Neural progenitor cell (in vitro differentiated cells): Measurements from ENCODE around the gene FAM167B. TPM values are rescaled to one million over a fixed set of nuclear protein-coding genes. Genes with fewer than 3 reads are reported as not detected.

Source experiments
- DNase-seq: peaks from one replicate; pipeline ENCODE4 v3.0.0-alpha.2; 2016; ENCODE audit warnings: low spot score
- H2AFZ ChIP-seq: fragments of 200-600 bp; sonication (generic); replicated peaks from 2 replicates; pipeline ENCODE4 v1.6.1; 2016; ENCODE audit warnings: antibody characterized with exemption
- H3F3A ChIP-seq: fragments of 200-600 bp; sonication (generic); 2 replicates; pipeline ENCODE4 v1.6.1; 2016; ENCODE audit warnings: antibody characterized with exemption, low read depth
- H3K27ac ChIP-seq: fragments of 200-600 bp; sonication (generic); 2 replicates; pipeline ENCODE4 v1.5.1; 2016; ENCODE audit warnings: mild to moderate bottlenecking
- H3K27me3 ChIP-seq: fragments of 200-600 bp; sonication (generic); 2 replicates; pipeline ENCODE4 v1.6.1; 2016; ENCODE audit warnings: mild to moderate bottlenecking, moderate library complexity
- H3K36me3 ChIP-seq: fragments of 200-600 bp; sonication (generic); 2 replicates; pipeline ENCODE4 v1.5.1; 2016
- H3K4me1 ChIP-seq: fragments of 200-600 bp; sonication (generic); 2 replicates; pipeline ENCODE4 v1.6.1; 2016; ENCODE audit warnings: mixed run types
- H3K4me2 ChIP-seq: fragments of 200-600 bp; sonication (generic); 2 replicates; pipeline ENCODE4 v1.6.1; 2016
- H3K4me3 ChIP-seq: fragments of 200-600 bp; sonication (generic); 2 replicates; pipeline ENCODE4 v1.5.1; 2016
- H3K79me2 ChIP-seq: fragments of 200-600 bp; sonication (generic); 2 replicates; pipeline ENCODE4 v1.6.1; 2016; ENCODE audit warnings: low read depth
- H3K9ac ChIP-seq: fragments of 200-600 bp; sonication (generic); 2 replicates; pipeline ENCODE4 v1.6.1; 2016
- H3K9me3 ChIP-seq: fragments of 200-600 bp; sonication (generic); 2 replicates; pipeline ENCODE4 v1.5.1; 2016; ENCODE audit warnings: low read depth
- H4K20me1 ChIP-seq: fragments of 200-600 bp; sonication (generic); 2 replicates; pipeline ENCODE4 v1.6.1; 2016; ENCODE audit warnings: low read depth
- H3K27ac Mint-ChIP-seq: 3 replicates; pipeline ENCODE4 v1.8.0; 2021; ENCODE audit warnings: mixed read lengths
- H3K27me3 Mint-ChIP-seq: 2 replicates; pipeline ENCODE4 v1.8.0; 2022; ENCODE audit warnings: low read depth, mild to moderate bottlenecking, inconsistent platforms, moderate library complexity, mixed read lengths; ENCODE audit not compliant: insufficient read depth
- H3K36me3 Mint-ChIP-seq: 3 replicates; pipeline ENCODE4 v1.8.0; 2021; ENCODE audit warnings: mixed read lengths
- H3K4me1 Mint-ChIP-seq: 3 replicates; pipeline ENCODE4 v1.8.0; 2021; ENCODE audit warnings: mixed read lengths
- H3K4me3 Mint-ChIP-seq: 3 replicates; pipeline ENCODE4 v1.8.0; 2021; ENCODE audit warnings: mild to moderate bottlenecking, moderate library complexity, mixed read lengths
- H3K9me3 Mint-ChIP-seq: 3 replicates; pipeline ENCODE4 v1.8.0; 2020; ENCODE audit warnings: mixed read lengths
- CTCF ChIP-seq: fragments of 200-600 bp; sonication (generic); IDR thresholded peaks from 2 replicates; pipeline ENCODE4 v1.5.1; 2017; ENCODE audit warnings: antibody characterized with exemption, mild to moderate bottlenecking
- EZH2 ChIP-seq: fragments of 200-600 bp; sonication (generic); IDR thresholded peaks from 2 replicates; pipeline ENCODE4 v1.6.1; 2017; ENCODE audit warnings: antibody characterized with exemption, mild to moderate bottlenecking, moderate library complexity
- EZH2phosphoT487 ChIP-seq: fragments of 200-600 bp; sonication (generic); IDR thresholded peaks from 2 replicates; pipeline ENCODE4 v1.6.1; 2017; ENCODE audit warnings: antibody characterized with exemption
- total RNA-seq: library from RNA; depleted of rRNA; stranded (reverse); fragments of >200 nt; gene quantifications from 2 replicates; pipeline ENCODE4 v1.2.3, GENCODE V29; 2015; ENCODE audit warnings: low replicate concordance

The FAM167B gene
- 0.17 and 5.3 TPM in 2 replicates for total RNA-seq

GRCh38 chr1:32246888-32247273, at the start of gene FAM167B:
Gene FAM167B (plus strand): TSS chr1:32247222. CDS start chr1:32247422, 200 bp downstream.
- Histone ChIP-seq H4K20me1 (no peaks in the 10 kb centered on the region), H3K4me3 (no peak within 1 kb of the TSS), H3K36me3 (no peaks in the 10 kb centered on the region), H3K27ac (no peak within 1 kb of the TSS), H3F3A (peaks cover 35% of the 10 kb centered on the region), H3K4me1 (peaks cover 24% of the 10 kb centered on the region), H3K4me2 (no peak within 1 kb of the TSS), H3K27me3 (no peaks in the 10 kb centered on the region), H2AFZ (no peak within 1 kb of the TSS), H3K79me2 (peaks cover 7% of the 10 kb centered on the region), H3K9ac (no peak within 1 kb of the TSS), H3K9me3 (no peaks in the 10 kb centered on the region)
- H3K36me3 Mint-ChIP-seq = no peaks in the 10 kb centered on the region
- peaks cover 31% of the 10 kb centered on the region for H3K4me1 Mint-ChIP-seq
- peak within 1 kb of the TSS; percentile 15 for H3K4me3 Mint-ChIP-seq
- no peak for DNase-seq
- H3K9me3 Mint-ChIP-seq = no peaks in the 10 kb centered on the region
- TF ChIP-seq CTCF = no peak
- TF ChIP-seq EZH2phosphoT487 = no peak
- no peak for TF ChIP-seq EZH2
- H3K27ac Mint-ChIP-seq = no peak within 1 kb of the TSS
- H3K27me3 Mint-ChIP-seq = peaks cover 7% of the 10 kb centered on the region

- Histone ChIP-seq H3F3A (peaks cover 52% of the 10 kb centered on the region), H3K79me2 (no peaks in the 10 kb centered on the region), H3K9ac (no peak overlapping the region), H3K4me1 (peaks cover 25% of the 10 kb centered on the region), H3K4me3 (no peak overlapping the region), H2AFZ (no peak overlapping the region), H3K36me3 (no peaks in the 10 kb centered on the region), H3K27ac (peak overlapping the region; percentile 45), H3K4me2 (no peak overlapping the region), H3K9me3 (no peaks in the 10 kb centered on the region), H3K27me3 (no peaks in the 10 kb centered on the region), H4K20me1 (peaks cover 9% of the 10 kb centered on the region)
- Mint-ChIP-seq H3K27ac (peak overlapping the region; percentile 82), H3K36me3 (peaks cover 23% of the 10 kb centered on the region), H3K4me1 (peaks cover 39% of the 10 kb centered on the region), H3K9me3 (no peaks in the 10 kb centered on the region), H3K4me3 (no peak overlapping the region), H3K27me3 (no peaks in the 10 kb centered on the region)
- TF ChIP-seq EZH2phosphoT487 (no peak), EZH2 (no peak), CTCF (no peak)
- no peak for DNase-seq
These were observed 49.2 kb upstream of the FAM167B start for GRCh38 chr1:32197837-32198236.

GRCh38 chr1:32198237-32199042, 48.6 kb upstream of the FAM167B start:
- Histone ChIP-seq H3K4me2 (no peak overlapping the region), H3K9ac (no peak overlapping the region), H3K79me2 (no peaks in the 10 kb centered on the region), H4K20me1 (peaks cover 9% of the 10 kb centered on the region), H3F3A (peaks cover 52% of the 10 kb centered on the region), H3K4me3 (no peak overlapping the region), H2AFZ (no peak overlapping the region), H3K4me1 (peaks cover 25% of the 10 kb centered on the region), H3K36me3 (no peaks in the 10 kb centered on the region), H3K9me3 (no peaks in the 10 kb centered on the region), H3K27ac (peak overlapping the region; percentile 45), H3K27me3 (no peaks in the 10 kb centered on the region)
- Mint-ChIP-seq H3K9me3 (no peaks in the 10 kb centered on the region), H3K27me3 (peaks cover 1% of the 10 kb centered on the region), H3K4me3 (peak overlapping the region; percentile 66), H3K4me1 (peaks cover 39% of the 10 kb centered on the region), H3K27ac (peak overlapping the region; percentile 14), H3K36me3 (peaks cover 18% of the 10 kb centered on the region)
- no peak for DNase-seq
- TF ChIP-seq EZH2phosphoT487 = no peak
- no peak for TF ChIP-seq EZH2
- TF ChIP-seq CTCF = no peak
